ENCODE data around the gene CDKAL1.

DNA sequence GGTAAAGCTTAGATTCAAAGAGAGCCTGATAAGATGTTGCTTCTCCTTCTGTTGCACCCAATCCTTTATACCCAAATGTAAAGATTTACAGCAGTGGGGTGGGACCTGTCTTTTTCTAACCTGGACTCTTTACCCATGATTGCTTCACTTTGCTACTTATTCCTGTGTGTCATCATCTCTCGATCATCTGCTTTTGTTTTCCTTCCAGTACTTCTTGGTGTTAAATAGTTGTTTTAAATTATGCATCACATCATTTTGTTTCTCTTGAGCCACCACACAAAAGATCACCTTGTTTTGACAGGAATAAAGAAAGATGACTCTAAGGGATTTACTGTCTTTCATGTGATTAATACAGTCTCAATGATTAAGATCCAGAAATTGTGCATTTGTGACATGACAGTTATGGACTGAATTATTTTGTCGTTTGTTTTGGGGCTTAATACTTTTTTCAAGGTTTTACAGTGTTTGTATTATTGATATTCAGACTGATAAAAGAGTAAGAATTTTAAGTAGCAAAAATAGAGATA lies 123.1 kb downstream of the CDKAL1 start:
- no peak for TF ChIP-seq POLR2A (IDR thresholded peaks at IDR 0.05)
- TF ChIP-seq, protein P1, sequence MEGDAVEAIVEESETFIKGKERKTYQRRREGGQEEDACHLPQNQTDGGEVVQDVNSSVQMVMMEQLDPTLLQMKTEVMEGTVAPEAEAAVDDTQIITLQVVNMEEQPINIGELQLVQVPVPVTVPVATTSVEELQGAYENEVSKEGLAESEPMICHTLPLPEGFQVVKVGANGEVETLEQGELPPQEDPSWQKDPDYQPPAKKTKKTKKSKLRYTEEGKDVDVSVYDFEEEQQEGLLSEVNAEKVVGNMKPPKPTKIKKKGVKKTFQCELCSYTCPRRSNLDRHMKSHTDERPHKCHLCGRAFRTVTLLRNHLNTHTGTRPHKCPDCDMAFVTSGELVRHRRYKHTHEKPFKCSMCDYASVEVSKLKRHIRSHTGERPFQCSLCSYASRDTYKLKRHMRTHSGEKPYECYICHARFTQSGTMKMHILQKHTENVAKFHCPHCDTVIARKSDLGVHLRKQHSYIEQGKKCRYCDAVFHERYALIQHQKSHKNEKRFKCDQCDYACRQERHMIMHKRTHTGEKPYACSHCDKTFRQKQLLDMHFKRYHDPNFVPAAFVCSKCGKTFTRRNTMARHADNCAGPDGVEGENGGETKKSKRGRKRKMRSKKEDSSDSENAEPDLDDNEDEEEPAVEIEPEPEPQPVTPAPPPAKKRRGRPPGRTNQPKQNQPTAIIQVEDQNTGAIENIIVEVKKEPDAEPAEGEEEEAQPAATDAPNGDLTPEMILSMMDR (IDR thresholded peaks at IDR 0.05), result no peak
